Lung (tissue), 12 donors: ENCODE results near the gene FSD2. TPM values are rescaled to one million over a fixed set of nuclear protein-coding genes. Genes with fewer than 3 reads are reported as not detected.

Experiments used
- ATAC-seq: fragments of 200-7000 bp; cut with Tn5 transposase; one replicate; pipeline ENCODE4 v1.9.1; 2020; ENCODE audit warnings: moderate number of reproducible peaks; ENCODE audit not compliant: insufficient read depth, low FRiP score
- DNase-seq, 3 donors: peaks; one replicate each; pipeline ENCODE4 v3.0.0-alpha.2; 2013 to 2017
- H3K27ac ChIP-seq, 2 donors: one replicate each; pipeline ENCODE4 v1.5.1; 2013; ENCODE audit warnings: mild to moderate bottlenecking in 2 of 2, moderate library complexity in 2 of 2, control low read depth in 1 of 2, inconsistent platforms in 1 of 2, low read depth in 1 of 2, low read length in 1 of 2
- H3K27me3 ChIP-seq, 3 donors: one replicate each; pipeline ENCODE4 v1.5.1; 2013; ENCODE audit warnings: low read length in 2 of 3; ENCODE audit not compliant: control insufficient read depth in 3 of 3, insufficient read depth in 3 of 3
- H3K36me3 ChIP-seq, 4 donors: one replicate each; pipeline ENCODE4 v1.5.1; 2013; ENCODE audit warnings: low read length in 4 of 4, mild to moderate bottlenecking in 1 of 4, moderate library complexity in 1 of 4; ENCODE audit not compliant: control insufficient read depth in 4 of 4, insufficient read depth in 4 of 4
- H3K4me1 ChIP-seq, 5 donors: one replicate each; pipeline ENCODE4 v1.5.1; 2013; ENCODE audit warnings: low read length in 5 of 5, mild to moderate bottlenecking in 2 of 5, moderate library complexity in 1 of 5; ENCODE audit not compliant: control insufficient read depth in 5 of 5, insufficient read depth in 5 of 5
- H3K4me3 ChIP-seq: one replicate; pipeline ENCODE4 v1.5.1; 2013; ENCODE audit warnings: mild to moderate bottlenecking, control low read depth, moderate library complexity
- H3K9ac ChIP-seq, 2 donors: one replicate each; pipeline ENCODE4 v1.5.1; 2013; ENCODE audit warnings: low read length in 2 of 2, control low read depth in 1 of 2; ENCODE audit not compliant: insufficient read depth in 1 of 2
- H3K9me3 ChIP-seq, 4 donors: one replicate each; pipeline ENCODE4 v1.5.1; 2013; ENCODE audit warnings: low read length in 3 of 4, mild to moderate bottlenecking in 1 of 4, moderate library complexity in 1 of 4; ENCODE audit not compliant: control insufficient read depth in 4 of 4, insufficient read depth in 3 of 4
- WGBS, 2 donors: extraction: QIAGEN DNeasy Blood & Tissue Kit; methylation state at CpG; one replicate each; pipeline ENCODE4 v1.1.7; 2013; 5-methylcytosine and 5-hydroxymethylcytosine counted together
- polyA plus RNA-seq, 2 donors: library from polyadenylated mRNA; stranded (reverse); fragments of 200-250 nt; gene quantifications; one replicate each; pipeline ENCODE4 v1.2.1, GENCODE V29; 2013
- total RNA-seq, 2 donors: library from RNA; depleted of rRNA in 1 of 2; stranded (reverse); fragments of >200 nt in 1 of 2; gene quantifications; one replicate each; pipeline ENCODE4 v1.2.1, GENCODE V29; 2014 to 2021
- TF ChIP-seq, protein P1 (sequence below): IDR thresholded peaks from 2 replicates; pipeline ENCODE4 v1.5.1; 2012; ENCODE audit warnings: mild to moderate bottlenecking; ENCODE audit errors: control extremely low read depth, extremely low read depth
- donor health status: control.
- donor health status: control.
- donor health status: Bipolar disorder and iron deficiency.
- donor health status: healthy.
- donor health status: DM: yes; HTN: yes; CAD: no.

FSD2 gene
- total and polyA plus RNA-seq, 4 donors: 0.06 to 0.08 TPM; not detected in 2

DNA sequence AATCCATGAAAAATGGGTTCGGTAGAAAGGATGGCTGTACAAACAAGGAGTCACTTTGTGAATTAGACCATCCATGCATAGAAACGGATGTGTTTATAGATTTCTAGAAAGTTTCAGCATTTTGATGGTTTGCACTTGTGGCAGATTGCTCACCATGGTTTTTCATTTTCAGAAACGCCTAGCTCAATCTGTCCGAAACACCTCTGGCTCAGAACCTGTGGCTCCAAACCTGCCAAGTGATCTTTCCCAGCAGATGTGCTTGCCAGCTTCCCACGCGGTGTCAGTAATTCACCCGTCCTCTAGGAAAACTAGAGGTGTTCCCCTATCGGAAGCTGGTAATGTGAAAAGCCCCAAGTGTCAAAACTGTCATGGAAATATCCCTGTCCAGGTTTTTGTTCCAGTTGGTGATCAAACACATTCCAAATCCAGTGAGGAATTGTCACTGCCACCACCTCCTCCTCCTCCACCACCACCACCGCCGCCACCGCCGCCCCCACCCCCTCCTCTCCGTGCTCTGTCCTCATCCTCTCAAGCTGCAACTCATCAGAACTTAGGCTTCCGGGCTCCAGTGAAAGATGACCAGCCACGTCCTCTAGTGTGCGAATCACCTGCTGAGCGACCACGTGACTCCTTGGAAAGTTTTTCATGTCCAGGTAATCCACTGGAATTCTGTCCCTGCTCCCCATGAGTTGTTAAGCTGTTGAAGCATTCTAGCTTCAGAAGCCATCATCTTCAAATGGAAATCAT, 24.7 kb upstream of the FSD2 start:
- Histone ChIP-seq H3K36me3 (peaks cover 41 to 52% (median 46%) of the 10 kb centered on the region in 4 donors), H3K27me3 (no peaks in the 10 kb centered on the region), H3K4me3 (no peak overlapping the region), H3K27ac (no peak overlapping the region), H3K9ac (no peak overlapping the region), H3K4me1 (peaks cover 0 to 15% (median 6%) of the 10 kb centered on the region in 5 donors), H3K9me3 (peaks cover 0 to 3% (median 0%) of the 10 kb centered on the region in 4 donors)
- DNase-seq (no peak), ATAC-seq (no peak)
- WGBS, 2 donors: 85 to 93% methylated on average over 18 of the region's 18 CpGs
- TF ChIP-seq, protein P1, sequence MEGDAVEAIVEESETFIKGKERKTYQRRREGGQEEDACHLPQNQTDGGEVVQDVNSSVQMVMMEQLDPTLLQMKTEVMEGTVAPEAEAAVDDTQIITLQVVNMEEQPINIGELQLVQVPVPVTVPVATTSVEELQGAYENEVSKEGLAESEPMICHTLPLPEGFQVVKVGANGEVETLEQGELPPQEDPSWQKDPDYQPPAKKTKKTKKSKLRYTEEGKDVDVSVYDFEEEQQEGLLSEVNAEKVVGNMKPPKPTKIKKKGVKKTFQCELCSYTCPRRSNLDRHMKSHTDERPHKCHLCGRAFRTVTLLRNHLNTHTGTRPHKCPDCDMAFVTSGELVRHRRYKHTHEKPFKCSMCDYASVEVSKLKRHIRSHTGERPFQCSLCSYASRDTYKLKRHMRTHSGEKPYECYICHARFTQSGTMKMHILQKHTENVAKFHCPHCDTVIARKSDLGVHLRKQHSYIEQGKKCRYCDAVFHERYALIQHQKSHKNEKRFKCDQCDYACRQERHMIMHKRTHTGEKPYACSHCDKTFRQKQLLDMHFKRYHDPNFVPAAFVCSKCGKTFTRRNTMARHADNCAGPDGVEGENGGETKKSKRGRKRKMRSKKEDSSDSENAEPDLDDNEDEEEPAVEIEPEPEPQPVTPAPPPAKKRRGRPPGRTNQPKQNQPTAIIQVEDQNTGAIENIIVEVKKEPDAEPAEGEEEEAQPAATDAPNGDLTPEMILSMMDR: no peak

DNA sequence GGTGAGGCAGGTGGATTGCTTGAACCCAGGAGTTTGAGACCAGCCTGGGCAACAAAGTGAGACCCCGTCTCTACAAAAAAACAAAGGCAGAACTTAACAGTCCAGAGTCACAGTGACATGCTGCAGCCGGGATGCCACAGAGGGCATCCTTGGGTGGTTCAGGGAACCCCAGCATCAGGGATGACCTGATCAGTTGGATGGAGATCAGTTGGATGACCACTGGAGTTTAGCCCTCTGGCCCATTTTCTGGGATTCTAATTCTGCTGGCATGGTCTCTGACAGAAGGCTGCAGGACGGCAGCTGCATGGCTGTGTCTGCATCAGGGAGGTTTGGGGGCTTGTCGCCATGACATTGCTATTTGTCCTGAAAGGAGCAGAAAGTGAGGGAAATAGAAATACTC, 23.4 kb upstream of the FSD2 start:
- Histone ChIP-seq H3K9ac (no peak overlapping the region), H3K27ac (no peak overlapping the region), H3K9me3 (no peaks in the 10 kb centered on the region), H3K36me3 (peaks cover 36 to 46% (median 45%) of the 10 kb centered on the region in 4 donors), H3K4me1 (peaks cover 0 to 15% (median 6%) of the 10 kb centered on the region in 5 donors), H3K27me3 (no peaks in the 10 kb centered on the region), H3K4me3 (no peak overlapping the region)
- no peak for DNase-seq
- WGBS, 2 donors: 95 to 99% methylated on average over 4 of the region's 4 CpGs
- ATAC-seq: no peak
- TF ChIP-seq, protein P1: no peak

DNA sequence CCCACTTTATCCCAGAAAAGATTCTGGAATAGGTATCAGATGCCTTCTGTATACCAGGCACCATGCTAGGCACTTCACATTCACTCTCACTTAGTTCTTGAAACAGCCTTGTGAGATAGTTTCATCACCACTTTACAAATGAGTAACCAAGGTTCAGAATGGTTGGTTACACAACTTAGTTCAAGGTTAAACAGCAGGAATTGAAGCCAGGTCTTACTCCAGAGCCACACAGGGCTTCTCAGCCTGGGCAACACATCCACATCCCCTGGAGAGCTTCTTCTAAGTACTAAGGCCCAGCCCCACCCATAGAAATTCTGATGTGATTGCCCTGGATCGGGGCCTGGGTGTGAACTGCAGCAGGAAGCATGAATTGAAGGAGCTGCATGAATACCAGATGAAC, 22.2 kb upstream of the FSD2 start:
- no peaks in the 10 kb centered on the region for H3K27me3 ChIP-seq
- 73% methylated on average over 1 of the region's 1 CpG for WGBS, 2 donors
- no peak for ATAC-seq
- H3K9me3 ChIP-seq: no peaks in the 10 kb centered on the region
- H3K9ac ChIP-seq: no peak overlapping the region
- peaks cover 34 to 46% (median 42%) of the 10 kb centered on the region in 4 donors for H3K36me3 ChIP-seq
- no peak for DNase-seq
- no peak overlapping the region for H3K4me3 ChIP-seq
- H3K4me1 ChIP-seq: peaks cover 0 to 11% (median 6%) of the 10 kb centered on the region in 5 donors
- no peak overlapping the region for H3K27ac ChIP-seq
- TF ChIP-seq, protein P1: no peak
